M059J (cell line): ENCODE data around the gene DTWD1. TPM values are rescaled to one million over a fixed set of nuclear protein-coding genes. Genes with fewer than 3 reads are reported as not detected.

Experiments used
- total RNA-seq: library from RNA; depleted of rRNA; stranded (reverse); fragments of >200 nt; shearing (Covaris generic); gene quantifications from 2 replicates; pipeline ENCODE4 v1.2.3, GENCODE V29; 2014; rRNA removed

DTWD1 gene
- total RNA-seq, 1 experiment from 2014 or later = 34.3 TPM

Other genes starting within 250 kb of the DTWD1 start
- 1.1 and 11.5 TPM in 2 replicates for gene FGF7, start 197.8 kb upstream of the DTWD1 start, total RNA-seq
- gene FAM227B, start 230 bp upstream of the DTWD1 start, total RNA-seq = 6.5 and 9.3 TPM in 2 replicates